ENCODE data around the gene FTSJ1. TPM values are rescaled to one million over a fixed set of nuclear protein-coding genes. Genes with fewer than 3 reads are reported as not detected.

Gene FTSJ1
- total RNA-seq, 5 donors from 2014 or later (not counting 1 experiment from before 2014, with no cell fraction given), result 51.4 to 64.9 (median 56.8) TPM

GRCh38 chrX:48488034-48488433 is 12.0 kb downstream of the FTSJ1 start:
- Mint-ChIP-seq H3K27ac (no peak overlapping the region), H3K9me3 (no peaks in the 10 kb centered on the region), H3K4me1 (no peaks in the 10 kb centered on the region), H3K36me3 (no peaks in the 10 kb centered on the region), H3K4me3 (no peak overlapping the region), H3K27me3 (peaks cover 0 to 7% of the 10 kb centered on the region in 2 donors)
- H3K36me3 ChIP-seq (ENCODE audit: control insufficient read depth in 2 of 2, extremely low read depth in 1 of 2, insufficient read depth in 1 of 2, low read length in 1 of 2), result peaks cover 0 to 11% of the 10 kb centered on the region in 2 donors
- WGBS (ENCODE audit: insufficient coverage), result 90% methylated on average over 2 of the region's 3 CpGs
- H3K27ac ChIP-seq (ENCODE audit: low read length), result no peak overlapping the region
- H3K4me3 ChIP-seq (ENCODE audit: control insufficient read depth in 1 of 2, extremely low read depth in 1 of 2, low read length in 1 of 2), result no peak overlapping the region
- no peak for DNase-seq
- no peaks in the 10 kb centered on the region for H3K9me3 ChIP-seq
- ChIA-PET CTCF (no interaction called here), POLR2A (no interaction called here)
- ATAC-seq (replicated peaks in 1 of 4), result no peak
- H3K27me3 ChIP-seq (replicated peaks in 1 of 2; ENCODE audit: control insufficient read depth in 2 of 2, extremely low read depth in 1 of 2, insufficient read depth in 2 of 2, low read length in 1 of 2), result peaks cover 0 to 4% of the 10 kb centered on the region in 2 experiments
- no peaks in the 10 kb centered on the region for H3K4me1 ChIP-seq (ENCODE audit: control insufficient read depth in 1 of 2, extremely low read depth in 1 of 2, insufficient read depth in 2 of 2, low read length in 2 of 2)

GRCh38 chrX:48489296-48489695 is 13.3 kb downstream of the FTSJ1 start:
- H3K4me1 ChIP-seq (ENCODE audit: control insufficient read depth in 1 of 2, extremely low read depth in 1 of 2, insufficient read depth in 2 of 2, low read length in 2 of 2), result no peaks in the 10 kb centered on the region
- H3K4me3 Mint-ChIP-seq, result no peak overlapping the region
- H3K9me3 ChIP-seq, result no peaks in the 10 kb centered on the region
- H3K4me1 Mint-ChIP-seq, result no peaks in the 10 kb centered on the region
- H3K27ac ChIP-seq (ENCODE audit: low read length), result no peak overlapping the region
- H3K27ac Mint-ChIP-seq, result no peak overlapping the region
- H3K27me3 ChIP-seq (replicated peaks in 1 of 2; ENCODE audit: control insufficient read depth in 2 of 2, extremely low read depth in 1 of 2, insufficient read depth in 2 of 2, low read length in 1 of 2), result peaks cover 0 to 4% of the 10 kb centered on the region in 2 experiments
- ChIA-PET CTCF (no interaction called here), POLR2A (no interaction called here)
- peaks cover 0 to 5% of the 10 kb centered on the region in 2 donors for H3K36me3 ChIP-seq (ENCODE audit: control insufficient read depth in 2 of 2, extremely low read depth in 1 of 2, insufficient read depth in 1 of 2, low read length in 1 of 2)
- H3K36me3 Mint-ChIP-seq, result no peaks in the 10 kb centered on the region
- ATAC-seq (replicated peaks in 1 of 4) (no peak), DNase-seq (no peak)
- no peaks in the 10 kb centered on the region for H3K9me3 Mint-ChIP-seq
- WGBS (ENCODE audit: insufficient coverage), result 100% methylated on average over 1 of the region's 9 CpGs
- peaks cover 0 to 7% of the 10 kb centered on the region in 2 donors for H3K27me3 Mint-ChIP-seq
- H3K4me3 ChIP-seq (ENCODE audit: control insufficient read depth in 1 of 2, extremely low read depth in 1 of 2, low read length in 1 of 2), result no peak overlapping the region

GRCh38 chrX:48489892-48490291 is 13.9 kb downstream of the FTSJ1 start:
- WGBS (ENCODE audit: insufficient coverage), result no CpG with 5 or more reads among the region's 2 CpGs
- ChIA-PET POLR2A (no interaction called here), CTCF (no interaction called here)
- Histone ChIP-seq H3K27ac (ENCODE audit: low read length) (no peak overlapping the region), H3K27me3 (replicated peaks in 1 of 2; ENCODE audit: control insufficient read depth in 2 of 2, extremely low read depth in 1 of 2, insufficient read depth in 2 of 2, low read length in 1 of 2) (peaks cover 0 to 4% of the 10 kb centered on the region in 2 experiments), H3K9me3 (no peaks in the 10 kb centered on the region), H3K4me1 (ENCODE audit: control insufficient read depth in 1 of 2, extremely low read depth in 1 of 2, insufficient read depth in 2 of 2, low read length in 2 of 2) (no peaks in the 10 kb centered on the region), H3K4me3 (ENCODE audit: control insufficient read depth in 1 of 2, extremely low read depth in 1 of 2, low read length in 1 of 2) (no peak overlapping the region), H3K36me3 (ENCODE audit: control insufficient read depth in 2 of 2, extremely low read depth in 1 of 2, insufficient read depth in 1 of 2, low read length in 1 of 2) (peaks cover 0 to 5% of the 10 kb centered on the region in 2 donors)
- no peak for DNase-seq
- ATAC-seq (replicated peaks in 1 of 4), result no peak
- H3K4me1 Mint-ChIP-seq, result no peaks in the 10 kb centered on the region
- no peak overlapping the region for H3K27ac Mint-ChIP-seq
- no peak overlapping the region for H3K4me3 Mint-ChIP-seq
- peaks cover 0 to 7% of the 10 kb centered on the region in 2 donors for H3K27me3 Mint-ChIP-seq
- no peaks in the 10 kb centered on the region for H3K36me3 Mint-ChIP-seq
- H3K9me3 Mint-ChIP-seq, result no peaks in the 10 kb centered on the region

DNA sequence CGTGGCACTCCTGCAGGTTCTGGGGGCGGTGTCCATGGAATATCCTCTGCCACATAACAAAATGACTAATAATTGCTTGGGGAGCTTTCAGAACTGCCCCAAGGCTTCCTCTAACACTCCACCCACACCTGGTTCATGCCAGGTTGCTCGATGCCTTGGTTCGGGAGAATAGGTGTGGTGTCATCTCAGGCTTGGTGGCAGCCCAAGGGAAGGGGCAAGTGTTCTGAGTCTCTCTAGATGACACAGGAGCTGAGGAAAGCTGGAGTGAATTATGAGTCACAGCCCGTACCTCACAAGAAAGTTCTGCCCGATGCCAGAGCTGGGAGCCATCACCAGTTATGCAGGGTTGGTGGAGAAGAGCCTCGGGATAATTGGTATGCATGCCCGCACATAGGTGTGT is 14.7 kb downstream of the FTSJ1 start:
- H3K4me3 Mint-ChIP-seq, result no peak overlapping the region
- no peaks in the 10 kb centered on the region for H3K9me3 Mint-ChIP-seq
- H3K27me3 Mint-ChIP-seq, result peaks cover 0 to 7% of the 10 kb centered on the region in 2 donors
- Histone ChIP-seq H3K9me3 (no peaks in the 10 kb centered on the region), H3K27ac (ENCODE audit: low read length) (no peak overlapping the region), H3K4me1 (ENCODE audit: control insufficient read depth in 1 of 2, extremely low read depth in 1 of 2, insufficient read depth in 2 of 2, low read length in 2 of 2) (no peaks in the 10 kb centered on the region), H3K36me3 (ENCODE audit: control insufficient read depth in 2 of 2, extremely low read depth in 1 of 2, insufficient read depth in 1 of 2, low read length in 1 of 2) (peaks cover 0 to 2% of the 10 kb centered on the region in 2 donors), H3K27me3 (replicated peaks in 1 of 2; ENCODE audit: control insufficient read depth in 2 of 2, extremely low read depth in 1 of 2, insufficient read depth in 2 of 2, low read length in 1 of 2) (peaks cover 0 to 4% of the 10 kb centered on the region in 2 experiments), H3K4me3 (ENCODE audit: control insufficient read depth in 1 of 2, extremely low read depth in 1 of 2, low read length in 1 of 2) (no peak overlapping the region)
- no peak overlapping the region for H3K27ac Mint-ChIP-seq
- no peaks in the 10 kb centered on the region for H3K36me3 Mint-ChIP-seq
- H3K4me1 Mint-ChIP-seq, result no peaks in the 10 kb centered on the region
- POLR2A ChIA-PET, result no interaction called here
- CTCF ChIA-PET, result no interaction called here
- 71% methylated on average over 4 of the region's 8 CpGs for WGBS (ENCODE audit: insufficient coverage)
- DNase-seq (no peak), ATAC-seq (replicated peaks in 1 of 4) (no peak)

GRCh38 chrX:48491809-48492208 is 15.8 kb downstream of the FTSJ1 start:
- no peak overlapping the region for H3K4me3 ChIP-seq (ENCODE audit: control insufficient read depth in 1 of 2, extremely low read depth in 1 of 2, low read length in 1 of 2)
- Mint-ChIP-seq H3K4me3 (no peak overlapping the region), H3K27me3 (peaks cover 0 to 10% of the 10 kb centered on the region in 2 donors), H3K27ac (no peak overlapping the region), H3K36me3 (no peaks in the 10 kb centered on the region), H3K9me3 (no peaks in the 10 kb centered on the region), H3K4me1 (no peaks in the 10 kb centered on the region)
- peaks cover 0 to 4% of the 10 kb centered on the region in 2 experiments for H3K27me3 ChIP-seq (replicated peaks in 1 of 2; ENCODE audit: control insufficient read depth in 2 of 2, extremely low read depth in 1 of 2, insufficient read depth in 2 of 2, low read length in 1 of 2)
- CTCF ChIA-PET, result no interaction called here
- H3K9me3 ChIP-seq, result no peaks in the 10 kb centered on the region
- H3K27ac ChIP-seq (ENCODE audit: low read length), result no peak overlapping the region
- no peaks in the 10 kb centered on the region for H3K4me1 ChIP-seq (ENCODE audit: control insufficient read depth in 1 of 2, extremely low read depth in 1 of 2, insufficient read depth in 2 of 2, low read length in 2 of 2)
- 92% methylated on average over 5 of the region's 9 CpGs for WGBS (ENCODE audit: insufficient coverage)
- DNase-seq, result no peak
- ATAC-seq (replicated peaks in 1 of 4), result no peak
- POLR2A ChIA-PET, result no interaction called here
- no peaks in the 10 kb centered on the region for H3K36me3 ChIP-seq (ENCODE audit: control insufficient read depth in 2 of 2, extremely low read depth in 1 of 2, insufficient read depth in 1 of 2, low read length in 1 of 2)

GRCh38 chrX:48492293-48492910 is 16.4 kb downstream of the FTSJ1 start:
- WGBS (ENCODE audit: insufficient coverage), result 70% methylated on average over 1 of the region's 7 CpGs
- no peaks in the 10 kb centered on the region for H3K4me1 Mint-ChIP-seq
- Histone ChIP-seq H3K27ac (ENCODE audit: low read length) (no peak overlapping the region), H3K4me1 (ENCODE audit: control insufficient read depth in 1 of 2, extremely low read depth in 1 of 2, insufficient read depth in 2 of 2, low read length in 2 of 2) (no peaks in the 10 kb centered on the region), H3K4me3 (ENCODE audit: control insufficient read depth in 1 of 2, extremely low read depth in 1 of 2, low read length in 1 of 2) (no peak overlapping the region), H3K36me3 (ENCODE audit: control insufficient read depth in 2 of 2, extremely low read depth in 1 of 2, insufficient read depth in 1 of 2, low read length in 1 of 2) (no peaks in the 10 kb centered on the region), H3K27me3 (replicated peaks in 1 of 2; ENCODE audit: control insufficient read depth in 2 of 2, extremely low read depth in 1 of 2, insufficient read depth in 2 of 2, low read length in 1 of 2) (peaks cover 0 to 4% of the 10 kb centered on the region in 2 experiments), H3K9me3 (no peaks in the 10 kb centered on the region)
- H3K36me3 Mint-ChIP-seq, result no peaks in the 10 kb centered on the region
- H3K4me3 Mint-ChIP-seq, result no peak overlapping the region
- peaks cover 0 to 11% of the 10 kb centered on the region in 2 donors for H3K27me3 Mint-ChIP-seq
- ATAC-seq (replicated peaks in 1 of 4), result no peak
- no peak for DNase-seq
- no peaks in the 10 kb centered on the region for H3K9me3 Mint-ChIP-seq
- CTCF ChIA-PET, result no interaction called here
- POLR2A ChIA-PET, result no interaction called here
- H3K27ac Mint-ChIP-seq, result no peak overlapping the region
